Measurements from ENCODE around the gene RPL28.

The RPL28 gene

DNA sequence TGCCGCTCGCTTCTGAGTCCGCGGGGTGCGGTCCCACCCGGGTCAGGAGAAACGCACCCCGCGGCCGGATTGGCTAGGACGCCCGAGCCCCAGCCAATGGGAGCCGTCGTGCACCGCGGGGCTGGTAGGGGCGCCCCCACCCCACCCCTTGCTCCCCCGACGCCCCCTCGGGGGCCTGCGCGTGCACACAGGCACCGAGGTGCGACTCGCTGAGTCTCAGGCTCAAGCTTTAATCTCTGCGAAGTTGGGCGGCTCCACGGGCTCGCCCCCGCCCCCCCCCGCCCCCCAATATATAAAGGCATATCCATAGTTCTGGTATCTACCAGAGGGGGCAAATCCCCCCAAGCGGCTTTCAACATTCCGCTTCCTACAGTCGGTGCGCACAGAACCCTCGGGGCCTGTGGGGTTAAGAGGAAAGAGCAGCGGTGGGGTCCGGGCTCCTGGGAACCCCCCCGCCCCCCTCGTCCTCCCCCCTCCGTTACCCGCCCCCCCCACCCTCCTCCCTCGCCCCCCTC lies 31.0 kb upstream of the RPL28 start, which contains the start of gene COX6B2:
Gene COX6B2 (minus strand): TSS at position 22 of the 515 bp plus-strand sequence. CDS start 198 bp downstream, outside the sequence.
- Histone ChIP-seq H3K27ac (no peak within 1 kb of the TSS), H3K4me3 (peak within 1 kb of the TSS; percentile 70)
- TF ChIP-seq, protein P1, sequence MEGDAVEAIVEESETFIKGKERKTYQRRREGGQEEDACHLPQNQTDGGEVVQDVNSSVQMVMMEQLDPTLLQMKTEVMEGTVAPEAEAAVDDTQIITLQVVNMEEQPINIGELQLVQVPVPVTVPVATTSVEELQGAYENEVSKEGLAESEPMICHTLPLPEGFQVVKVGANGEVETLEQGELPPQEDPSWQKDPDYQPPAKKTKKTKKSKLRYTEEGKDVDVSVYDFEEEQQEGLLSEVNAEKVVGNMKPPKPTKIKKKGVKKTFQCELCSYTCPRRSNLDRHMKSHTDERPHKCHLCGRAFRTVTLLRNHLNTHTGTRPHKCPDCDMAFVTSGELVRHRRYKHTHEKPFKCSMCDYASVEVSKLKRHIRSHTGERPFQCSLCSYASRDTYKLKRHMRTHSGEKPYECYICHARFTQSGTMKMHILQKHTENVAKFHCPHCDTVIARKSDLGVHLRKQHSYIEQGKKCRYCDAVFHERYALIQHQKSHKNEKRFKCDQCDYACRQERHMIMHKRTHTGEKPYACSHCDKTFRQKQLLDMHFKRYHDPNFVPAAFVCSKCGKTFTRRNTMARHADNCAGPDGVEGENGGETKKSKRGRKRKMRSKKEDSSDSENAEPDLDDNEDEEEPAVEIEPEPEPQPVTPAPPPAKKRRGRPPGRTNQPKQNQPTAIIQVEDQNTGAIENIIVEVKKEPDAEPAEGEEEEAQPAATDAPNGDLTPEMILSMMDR (IDR thresholded peaks at IDR 0.05): no peak
- DNase-seq (ENCODE audit: low spot score): no peak

DNA sequence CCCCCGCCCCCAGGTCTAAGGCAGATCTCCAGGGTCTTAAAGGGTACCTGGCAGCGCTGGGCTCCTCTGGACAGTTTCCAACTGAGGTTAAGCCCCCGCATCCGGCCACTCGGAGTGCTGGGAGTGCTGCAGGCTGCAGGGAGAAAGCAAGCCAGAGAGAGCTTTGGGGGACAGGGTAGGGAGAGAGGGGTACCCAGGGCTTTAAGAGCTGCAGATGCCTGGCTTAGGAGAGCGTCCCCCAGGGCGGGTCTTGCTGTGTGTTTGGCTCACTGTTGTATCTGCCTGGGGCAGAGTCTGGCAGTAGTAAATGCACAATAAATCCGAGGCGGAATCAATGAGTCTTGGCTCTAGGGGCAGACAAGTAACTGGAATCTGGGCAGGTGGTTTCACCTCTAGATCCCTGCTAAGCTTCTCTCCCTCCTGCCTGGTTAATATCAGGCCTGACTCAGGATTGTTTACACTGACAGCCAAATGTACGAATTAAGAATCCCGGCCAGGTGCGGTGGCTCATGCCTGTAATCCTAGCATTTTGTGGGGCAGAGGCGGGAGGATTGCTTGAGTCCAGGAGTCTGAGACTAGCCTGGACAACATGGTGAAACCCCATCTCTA lies 30.4 kb upstream of the RPL28 start:
- TF ChIP-seq, protein P1 (IDR thresholded peaks at IDR 0.05): no peak
- no peak for DNase-seq (ENCODE audit: low spot score)
- Histone ChIP-seq H3K27ac (no peak overlapping the region), H3K4me3 (no peak overlapping the region)

DNA sequence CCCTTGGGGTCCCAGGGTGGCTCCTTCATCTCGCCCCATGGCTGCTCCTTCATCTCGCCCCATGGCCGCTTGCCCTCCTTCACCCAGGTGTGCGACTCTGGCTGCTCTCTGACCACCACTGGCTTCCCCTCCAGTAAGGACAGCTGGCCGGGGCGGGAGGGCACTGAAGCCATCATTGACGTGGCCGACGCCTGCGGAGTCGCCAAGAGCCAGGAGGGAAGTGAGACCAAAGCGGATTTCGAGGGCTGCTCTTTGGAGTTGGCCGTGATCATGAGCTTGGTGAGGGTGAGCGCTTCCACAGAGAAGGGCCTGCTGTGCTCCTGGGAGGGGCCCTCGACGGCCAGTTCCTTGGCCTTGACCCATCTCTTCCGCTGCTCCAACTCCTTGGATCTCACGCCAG lies 27.2 kb upstream of the RPL28 start:
- TF ChIP-seq, protein P1 (IDR thresholded peaks at IDR 0.05): no peak
- Histone ChIP-seq H3K27ac (no peak overlapping the region), H3K4me3 (no peak overlapping the region)
- no peak for DNase-seq (ENCODE audit: low spot score)

DNA sequence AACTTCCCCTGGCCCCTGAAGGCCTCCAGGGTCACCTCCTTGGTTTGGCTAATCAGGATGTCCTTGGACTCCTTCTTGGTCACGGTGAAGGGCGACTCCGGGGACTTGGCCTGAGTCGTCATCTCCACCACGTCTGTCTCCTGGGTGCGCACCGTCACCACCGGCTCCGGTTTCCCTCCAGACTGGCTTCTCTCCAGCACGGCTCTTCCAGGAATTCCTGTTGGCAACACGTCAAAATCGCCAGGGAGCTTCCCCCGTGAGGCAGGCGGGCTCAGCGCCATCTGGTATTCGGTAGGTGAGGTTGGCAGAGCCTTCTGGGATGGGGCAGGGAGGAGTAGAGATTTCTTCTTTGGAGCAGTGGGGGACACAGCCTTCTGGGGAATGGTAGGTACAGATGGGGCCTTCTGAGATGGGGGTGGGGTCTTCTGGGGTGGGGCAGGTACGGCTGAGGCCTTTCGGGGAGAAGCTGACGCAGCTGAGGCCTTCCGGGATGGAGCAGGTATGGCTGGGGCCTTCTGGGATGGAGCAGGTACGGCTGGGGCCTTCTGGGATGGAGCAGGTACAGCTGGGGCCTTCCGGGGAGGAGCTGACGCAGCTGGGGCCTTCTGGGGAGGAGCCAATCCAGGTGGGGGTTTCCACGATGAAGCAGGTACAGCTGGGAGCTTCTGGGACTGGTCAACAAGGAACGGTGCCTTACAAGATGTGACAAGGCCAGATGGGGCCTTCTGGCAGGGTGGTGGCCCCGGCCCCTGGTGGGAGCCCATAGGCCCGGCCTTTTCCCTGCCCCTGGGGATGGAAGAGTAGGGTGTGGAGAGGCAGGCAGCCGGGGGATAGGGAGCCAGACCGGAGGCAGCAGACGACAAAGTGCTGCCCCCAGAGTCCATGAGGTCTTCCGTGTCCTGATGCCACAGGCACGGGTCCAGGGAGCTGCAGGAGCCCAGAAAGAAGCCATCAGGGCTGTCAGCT lies 26.5 kb upstream of the RPL28 start:
- Histone ChIP-seq H3K27ac (no peak overlapping the region), H3K4me3 (no peak overlapping the region)
- TF ChIP-seq, protein P1 (IDR thresholded peaks at IDR 0.05): no peak
- no peak for DNase-seq (ENCODE audit: low spot score)

DNA sequence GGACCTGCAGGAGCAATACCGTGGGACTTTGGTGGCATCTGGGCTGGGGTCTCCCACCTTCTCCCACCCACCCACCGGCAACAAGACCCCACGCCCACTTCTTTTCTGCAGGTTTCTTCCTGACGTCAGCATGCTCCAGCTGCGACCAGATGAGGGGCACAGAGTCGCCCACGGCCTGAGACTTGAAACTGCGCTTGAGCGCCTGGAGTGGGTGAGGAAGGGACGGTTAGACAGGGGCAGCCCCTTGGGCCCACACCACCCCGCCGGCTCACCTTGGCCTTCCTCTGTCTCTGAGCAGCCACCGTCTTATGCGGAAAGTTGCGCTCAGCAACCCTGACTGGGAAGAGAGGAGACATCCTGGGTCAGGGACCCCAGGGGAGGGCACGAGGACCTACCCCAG lies 24.8 kb upstream of the RPL28 start:
- no peak overlapping the region for H3K27ac ChIP-seq
- TF ChIP-seq, protein P1 (IDR thresholded peaks at IDR 0.05): no peak
- DNase-seq (ENCODE audit: low spot score): no peak
- H3K4me3 ChIP-seq: no peak overlapping the region

DNA sequence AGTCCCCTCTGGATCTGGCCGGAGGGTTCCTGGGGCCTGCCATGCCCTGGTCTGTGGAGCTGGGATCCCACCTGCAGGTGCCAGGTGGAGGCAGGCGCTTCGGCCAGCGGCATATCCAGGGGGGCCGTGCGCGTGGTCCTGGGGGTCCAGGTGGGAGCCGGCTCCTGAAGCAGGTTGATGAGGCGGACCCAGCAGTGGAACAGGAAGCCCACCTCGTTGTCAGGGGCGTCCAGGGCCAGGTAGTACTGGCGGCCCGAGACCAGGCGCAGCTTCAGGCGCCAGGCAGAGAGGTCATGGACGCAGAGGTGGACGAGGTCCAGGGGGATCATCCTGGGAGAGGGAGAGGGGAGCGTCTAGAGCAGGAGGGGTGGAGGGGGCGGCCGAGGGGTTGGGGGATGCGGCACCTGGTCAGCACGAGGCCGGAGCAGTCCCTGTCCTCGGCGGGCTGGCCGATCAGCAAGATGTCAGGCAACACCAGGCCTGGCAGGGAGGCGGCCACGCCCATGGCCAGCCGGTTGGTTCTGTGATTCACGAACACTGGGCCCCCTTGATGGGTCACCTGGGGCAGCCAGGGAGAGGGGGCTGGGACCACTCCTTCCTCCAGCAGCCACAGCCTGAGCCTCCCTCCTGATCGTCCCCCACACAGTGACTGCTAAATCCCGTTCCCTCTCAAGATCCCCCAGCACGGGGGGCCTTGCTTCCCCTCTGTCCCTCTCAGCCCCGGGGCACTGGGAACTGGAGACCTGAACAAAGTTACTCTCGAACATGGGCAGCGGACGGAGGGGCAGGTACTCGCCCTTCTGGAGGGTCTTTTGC lies 23.4 kb upstream of the RPL28 start:
- DNase-seq (ENCODE audit: low spot score): no peak
- no peak overlapping the region for H3K27ac ChIP-seq
- H3K4me3 ChIP-seq: no peak overlapping the region
- TF ChIP-seq, protein P1 (IDR thresholded peaks at IDR 0.05): no peak

Measured in coronary artery (tissue), 2 donors.